ENCODE results near the gene IRF5.

GRCh38 chr7:128908750-128909624 lies 28.7 kb upstream of the IRF5 start:
- TF ChIP-seq CTCF (conservative IDR thresholded peaks at IDR 0.05; ENCODE audit: low read length) (no peak), EZH2phosphoT487 (IDR thresholded peaks at IDR 0.05; ENCODE audit: borderline replicate concordance) (no peak)
